Testis (tissue), 2 donors: ENCODE measurements around the gene RASAL2.

Source experiments
- POLR2A ChIP-seq: fragments of 450-650 bp; IDR thresholded peaks from one replicate; pipeline ENCODE4 v1.6.1; 2017; ENCODE audit warnings: antibody characterized with exemption, mild to moderate bottlenecking, moderate library complexity
- TF ChIP-seq, protein P1 (sequence below), 3 experiments: fragments of 450-650 bp in 2 of 3; fragments of 200-600 bp in 1 of 3; sonication (generic) in 1 of 3; IDR thresholded peaks; one replicate each; pipeline ENCODE4 v1.5.1; 2016 to 2019; ENCODE audit warnings: antibody characterized with exemption in 3 of 3, mild to moderate bottlenecking in 2 of 3, moderate library complexity in 1 of 3

DNA sequence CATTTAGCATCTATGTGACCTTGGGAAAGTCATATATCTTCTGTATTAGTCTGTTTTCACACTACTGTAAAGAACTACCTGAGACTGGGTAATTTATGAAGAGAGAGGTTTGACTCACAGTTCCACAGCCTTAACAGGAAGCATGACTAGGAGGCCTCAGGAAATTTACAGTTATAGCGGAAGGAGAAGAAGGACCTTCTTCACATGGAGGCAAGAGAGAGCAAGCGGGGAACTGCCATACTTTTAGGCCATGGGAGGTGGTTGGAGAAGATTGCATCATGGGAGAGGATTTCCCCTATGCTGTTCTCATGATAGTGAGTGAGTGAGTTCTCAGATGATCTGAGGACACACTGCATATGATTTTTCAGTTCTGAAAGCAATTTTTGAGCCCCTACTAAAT, 315.0 kb downstream of the RASAL2 start:
- TF ChIP-seq, protein P1, sequence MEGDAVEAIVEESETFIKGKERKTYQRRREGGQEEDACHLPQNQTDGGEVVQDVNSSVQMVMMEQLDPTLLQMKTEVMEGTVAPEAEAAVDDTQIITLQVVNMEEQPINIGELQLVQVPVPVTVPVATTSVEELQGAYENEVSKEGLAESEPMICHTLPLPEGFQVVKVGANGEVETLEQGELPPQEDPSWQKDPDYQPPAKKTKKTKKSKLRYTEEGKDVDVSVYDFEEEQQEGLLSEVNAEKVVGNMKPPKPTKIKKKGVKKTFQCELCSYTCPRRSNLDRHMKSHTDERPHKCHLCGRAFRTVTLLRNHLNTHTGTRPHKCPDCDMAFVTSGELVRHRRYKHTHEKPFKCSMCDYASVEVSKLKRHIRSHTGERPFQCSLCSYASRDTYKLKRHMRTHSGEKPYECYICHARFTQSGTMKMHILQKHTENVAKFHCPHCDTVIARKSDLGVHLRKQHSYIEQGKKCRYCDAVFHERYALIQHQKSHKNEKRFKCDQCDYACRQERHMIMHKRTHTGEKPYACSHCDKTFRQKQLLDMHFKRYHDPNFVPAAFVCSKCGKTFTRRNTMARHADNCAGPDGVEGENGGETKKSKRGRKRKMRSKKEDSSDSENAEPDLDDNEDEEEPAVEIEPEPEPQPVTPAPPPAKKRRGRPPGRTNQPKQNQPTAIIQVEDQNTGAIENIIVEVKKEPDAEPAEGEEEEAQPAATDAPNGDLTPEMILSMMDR (IDR thresholded peaks at IDR 0.05): no peak
- no peak for TF ChIP-seq POLR2A
